ENCODE measurements around the gene RTN4R. TPM values are rescaled to one million over a fixed set of nuclear protein-coding genes. Genes with fewer than 3 reads are reported as not detected.

RTN4R gene
- total RNA-seq, 6 donors from 2014 or later: 2.6 to 13.0 (median 9.0) TPM

DNA sequence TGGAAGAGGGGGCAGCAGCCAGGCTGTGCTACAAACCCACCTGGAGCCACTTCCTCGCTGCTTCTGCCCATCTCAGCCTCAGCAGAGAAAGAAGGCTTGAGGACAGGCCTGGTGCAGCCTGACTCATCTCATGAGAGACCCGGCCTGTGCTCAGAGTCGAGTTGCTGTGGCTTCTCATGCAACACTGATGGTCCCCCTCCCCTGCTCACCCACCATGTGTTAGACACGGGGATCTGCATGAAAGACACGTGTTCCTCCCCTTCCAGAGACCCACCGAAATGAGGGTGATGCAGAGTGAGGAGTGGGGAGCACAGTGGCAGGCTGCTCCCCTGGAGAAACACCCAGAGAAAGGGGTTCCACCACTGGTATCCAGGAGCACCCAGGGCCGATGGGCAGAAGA, 15.0 kb downstream of the RTN4R start:
- Histone ChIP-seq H3K9me3 (no peaks in the 10 kb centered on the region), H3K27me3 (no peaks in the 10 kb centered on the region), H3K36me3 (no peaks in the 10 kb centered on the region), H3K27ac (no peak overlapping the region), H3K4me1 (peaks cover 0 to 9% (median 4%) of the 10 kb centered on the region in 4 donors), H3K4me3 (no peak overlapping the region)
- WGBS, 2 donors: 87 to 89% methylated on average over 4 to 7 of the region's 7 CpGs
- DNase-seq (no peak), ATAC-seq (ENCODE audit: low FRiP score in 2 of 2) (no peak)
- TF ChIP-seq POLR2AphosphoS5 (IDR thresholded peaks at IDR 0.05) (no peak), POLR2A (IDR thresholded peaks at IDR 0.05) (no peak), EP300 (IDR thresholded peaks at IDR 0.05) (no peak)
- TF ChIP-seq, protein P1, sequence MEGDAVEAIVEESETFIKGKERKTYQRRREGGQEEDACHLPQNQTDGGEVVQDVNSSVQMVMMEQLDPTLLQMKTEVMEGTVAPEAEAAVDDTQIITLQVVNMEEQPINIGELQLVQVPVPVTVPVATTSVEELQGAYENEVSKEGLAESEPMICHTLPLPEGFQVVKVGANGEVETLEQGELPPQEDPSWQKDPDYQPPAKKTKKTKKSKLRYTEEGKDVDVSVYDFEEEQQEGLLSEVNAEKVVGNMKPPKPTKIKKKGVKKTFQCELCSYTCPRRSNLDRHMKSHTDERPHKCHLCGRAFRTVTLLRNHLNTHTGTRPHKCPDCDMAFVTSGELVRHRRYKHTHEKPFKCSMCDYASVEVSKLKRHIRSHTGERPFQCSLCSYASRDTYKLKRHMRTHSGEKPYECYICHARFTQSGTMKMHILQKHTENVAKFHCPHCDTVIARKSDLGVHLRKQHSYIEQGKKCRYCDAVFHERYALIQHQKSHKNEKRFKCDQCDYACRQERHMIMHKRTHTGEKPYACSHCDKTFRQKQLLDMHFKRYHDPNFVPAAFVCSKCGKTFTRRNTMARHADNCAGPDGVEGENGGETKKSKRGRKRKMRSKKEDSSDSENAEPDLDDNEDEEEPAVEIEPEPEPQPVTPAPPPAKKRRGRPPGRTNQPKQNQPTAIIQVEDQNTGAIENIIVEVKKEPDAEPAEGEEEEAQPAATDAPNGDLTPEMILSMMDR (IDR thresholded peaks at IDR 0.05): no peak

DNA sequence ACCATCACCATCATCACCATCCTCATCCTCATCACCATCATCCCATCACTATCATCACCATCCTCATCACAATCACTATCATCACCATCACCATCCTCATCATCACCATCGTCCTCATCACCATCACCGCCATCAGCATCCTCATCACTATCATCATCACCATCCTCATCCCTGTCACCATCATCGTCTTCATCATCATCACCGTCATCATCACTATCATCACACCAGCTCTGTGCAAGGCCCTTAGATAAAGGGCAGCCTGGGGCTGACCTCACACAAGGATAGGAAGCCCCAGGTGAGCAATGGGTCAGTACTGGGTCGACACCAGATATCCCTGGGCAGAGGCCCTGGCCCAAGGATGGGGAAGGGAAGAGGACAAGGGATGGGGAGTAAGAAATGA, 16.1 kb downstream of the RTN4R start:
- Histone ChIP-seq H3K27me3 (no peaks in the 10 kb centered on the region), H3K4me1 (peaks cover 0 to 9% (median 4%) of the 10 kb centered on the region in 4 donors), H3K36me3 (no peaks in the 10 kb centered on the region), H3K27ac (no peak overlapping the region), H3K4me3 (no peak overlapping the region), H3K9me3 (no peaks in the 10 kb centered on the region)
- ATAC-seq (ENCODE audit: low FRiP score in 2 of 2) (no peak), DNase-seq (no peak)
- TF ChIP-seq POLR2A (IDR thresholded peaks at IDR 0.05): no peak
- TF ChIP-seq POLR2AphosphoS5 (IDR thresholded peaks at IDR 0.05): no peak
- TF ChIP-seq EP300 (IDR thresholded peaks at IDR 0.05): no peak
- TF ChIP-seq, protein P1 (IDR thresholded peaks at IDR 0.05): no peak
- 92 to 97% methylated on average over 5 of the region's 5 CpGs for WGBS, 2 donors

GRCh38 chr22:20251491-20251890, 16.6 kb downstream of the RTN4R start:
- H3K27me3 ChIP-seq: no peaks in the 10 kb centered on the region
- H3K36me3 ChIP-seq: no peaks in the 10 kb centered on the region
- no peak for TF ChIP-seq POLR2A (IDR thresholded peaks at IDR 0.05)
- TF ChIP-seq, protein P1 (IDR thresholded peaks at IDR 0.05): no peak
- TF ChIP-seq EP300 (IDR thresholded peaks at IDR 0.05): no peak
- TF ChIP-seq POLR2AphosphoS5 (IDR thresholded peaks at IDR 0.05): no peak
- no peak overlapping the region for H3K4me3 ChIP-seq
- H3K4me1 ChIP-seq: peaks cover 0 to 9% (median 4%) of the 10 kb centered on the region in 4 donors
- no peak for DNase-seq
- no peaks in the 10 kb centered on the region for H3K9me3 ChIP-seq
- no peak for ATAC-seq (ENCODE audit: low FRiP score in 2 of 2)
- H3K27ac ChIP-seq: no peak overlapping the region

DNA sequence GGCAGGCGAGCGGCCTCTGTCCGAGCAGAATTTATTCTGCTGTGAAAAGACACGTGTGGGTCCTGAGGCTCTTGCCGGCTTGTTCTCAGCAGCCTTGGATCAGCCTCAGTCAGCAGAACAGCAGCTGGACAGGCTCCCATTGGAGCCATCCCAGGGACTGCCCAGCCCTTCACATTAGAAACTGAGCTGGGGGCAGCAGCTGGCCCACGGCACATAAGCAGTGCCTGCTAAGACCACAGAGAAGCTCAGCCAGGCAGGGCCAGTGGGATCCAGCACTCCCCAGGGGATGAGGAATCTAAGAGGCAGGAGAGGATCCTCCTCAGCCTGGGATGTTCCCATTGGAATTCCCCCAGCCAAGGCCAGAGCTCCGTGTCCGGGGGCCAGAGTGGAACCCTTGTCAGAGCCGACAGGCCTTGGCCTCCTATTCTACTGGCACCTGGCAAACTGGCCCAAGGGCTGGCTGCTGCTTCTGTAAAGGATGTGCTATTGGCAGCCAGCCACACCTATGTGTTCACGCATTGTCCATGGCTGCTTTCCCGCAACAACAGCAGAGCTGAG, 18.2 kb downstream of the RTN4R start:
- ATAC-seq (ENCODE audit: low FRiP score in 2 of 2): peak in 1 of 2 donors; percentile 29
- H3K4me1 ChIP-seq: peaks cover 0 to 9% (median 5%) of the 10 kb centered on the region in 4 donors
- 78% methylated on average over 11 of the region's 11 CpGs; no CpG with 5 or more reads in 1 of the 2 donors for WGBS, 2 donors

More for the DNA sequence above, 18.2 kb downstream of the RTN4R start:
- no peak for DNase-seq
- TF ChIP-seq, protein P1 (IDR thresholded peaks at IDR 0.05): no peak
- no peak for TF ChIP-seq POLR2A (IDR thresholded peaks at IDR 0.05)
- TF ChIP-seq POLR2AphosphoS5 (IDR thresholded peaks at IDR 0.05): no peak
- TF ChIP-seq EP300 (IDR thresholded peaks at IDR 0.05): no peak
- H3K36me3 ChIP-seq: no peaks in the 10 kb centered on the region
- H3K4me3 ChIP-seq: no peak overlapping the region
- no peaks in the 10 kb centered on the region for H3K9me3 ChIP-seq
- no peaks in the 10 kb centered on the region for H3K27me3 ChIP-seq
- no peak overlapping the region for H3K27ac ChIP-seq

Measured in upper lobe of left lung (tissue), 6 donors.